ENCODE measurements around the gene PCCB. TPM values are rescaled to one million over a fixed set of nuclear protein-coding genes. Genes with fewer than 3 reads are reported as not detected.
"Not testable (repeated sequence)": the region's sequence is repeated elsewhere in the genome, so short reads cannot be mapped to it uniquely, and the experiment has no call there.

The PCCB gene
- total RNA-seq, 1 donor from 2014 or later, result 32.6 TPM

DNA sequence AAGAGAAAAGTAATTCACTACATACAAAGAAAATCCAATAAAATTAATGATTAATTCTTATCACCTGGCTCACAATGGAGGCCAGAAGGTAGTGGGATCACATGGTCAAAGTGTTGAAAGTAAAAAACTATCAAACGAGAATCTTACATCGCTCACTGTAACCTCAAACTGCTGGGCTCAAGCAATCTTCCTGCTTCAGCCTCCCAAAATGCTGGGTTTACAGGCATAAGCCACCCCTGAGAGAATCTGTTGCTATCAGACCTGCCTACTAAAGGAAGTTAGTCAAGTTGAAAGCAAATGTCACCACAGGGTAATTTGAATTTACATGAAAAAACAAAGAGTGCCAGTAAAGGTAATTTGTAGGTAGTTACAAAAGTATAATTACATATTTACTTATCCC is 103.3 kb downstream of the PCCB start:
- TF ChIP-seq, protein P1, sequence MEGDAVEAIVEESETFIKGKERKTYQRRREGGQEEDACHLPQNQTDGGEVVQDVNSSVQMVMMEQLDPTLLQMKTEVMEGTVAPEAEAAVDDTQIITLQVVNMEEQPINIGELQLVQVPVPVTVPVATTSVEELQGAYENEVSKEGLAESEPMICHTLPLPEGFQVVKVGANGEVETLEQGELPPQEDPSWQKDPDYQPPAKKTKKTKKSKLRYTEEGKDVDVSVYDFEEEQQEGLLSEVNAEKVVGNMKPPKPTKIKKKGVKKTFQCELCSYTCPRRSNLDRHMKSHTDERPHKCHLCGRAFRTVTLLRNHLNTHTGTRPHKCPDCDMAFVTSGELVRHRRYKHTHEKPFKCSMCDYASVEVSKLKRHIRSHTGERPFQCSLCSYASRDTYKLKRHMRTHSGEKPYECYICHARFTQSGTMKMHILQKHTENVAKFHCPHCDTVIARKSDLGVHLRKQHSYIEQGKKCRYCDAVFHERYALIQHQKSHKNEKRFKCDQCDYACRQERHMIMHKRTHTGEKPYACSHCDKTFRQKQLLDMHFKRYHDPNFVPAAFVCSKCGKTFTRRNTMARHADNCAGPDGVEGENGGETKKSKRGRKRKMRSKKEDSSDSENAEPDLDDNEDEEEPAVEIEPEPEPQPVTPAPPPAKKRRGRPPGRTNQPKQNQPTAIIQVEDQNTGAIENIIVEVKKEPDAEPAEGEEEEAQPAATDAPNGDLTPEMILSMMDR (IDR thresholded peaks at IDR 0.05), result no peak
- ATAC-seq, result no peak
- H3K36me3 ChIP-seq, result peaks cover 16% of the 10 kb centered on the region
- no peak for DNase-seq
- intact Hi-C loops (cut with DNase I), result no loop called here
- H3K4me3 ChIP-seq, result no peak overlapping the region
- H3K4me1 ChIP-seq, result no peaks in the 10 kb centered on the region
- no peak overlapping the region for H3K27ac ChIP-seq
- no peaks in the 10 kb centered on the region for H3K9me3 ChIP-seq
- H3K27me3 ChIP-seq, result no peaks in the 10 kb centered on the region

DNA sequence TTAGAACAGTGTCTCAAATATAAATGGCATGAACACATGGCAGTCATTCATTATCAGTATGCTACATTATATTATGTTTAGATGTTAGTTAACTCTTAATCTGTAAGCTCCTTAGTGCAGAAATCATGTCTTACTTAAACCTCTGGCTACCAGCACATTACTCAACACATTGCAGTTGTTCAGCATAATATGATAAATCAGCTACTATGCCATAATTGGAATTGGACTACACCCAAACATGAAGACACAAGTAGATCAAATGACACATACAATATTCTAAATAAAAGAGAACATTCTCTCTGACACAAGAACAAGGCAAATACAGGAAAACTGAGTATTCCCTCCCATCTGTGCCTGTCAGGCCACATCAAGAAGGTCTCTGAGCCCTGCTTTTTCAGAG is 116.1 kb downstream of the PCCB start:
- no peaks in the 10 kb centered on the region for H3K4me1 ChIP-seq
- H3K27ac ChIP-seq, result no peak overlapping the region
- H3K27me3 ChIP-seq, result no peaks in the 10 kb centered on the region
- intact Hi-C loops (cut with DNase I), result no loop called here
- TF ChIP-seq, protein P1 (IDR thresholded peaks at IDR 0.05), result no peak
- H3K36me3 ChIP-seq, result peaks cover 20% of the 10 kb centered on the region
- ATAC-seq (no peak), DNase-seq (no peak)
- no peaks in the 10 kb centered on the region for H3K9me3 ChIP-seq
- no peak overlapping the region for H3K4me3 ChIP-seq

DNA sequence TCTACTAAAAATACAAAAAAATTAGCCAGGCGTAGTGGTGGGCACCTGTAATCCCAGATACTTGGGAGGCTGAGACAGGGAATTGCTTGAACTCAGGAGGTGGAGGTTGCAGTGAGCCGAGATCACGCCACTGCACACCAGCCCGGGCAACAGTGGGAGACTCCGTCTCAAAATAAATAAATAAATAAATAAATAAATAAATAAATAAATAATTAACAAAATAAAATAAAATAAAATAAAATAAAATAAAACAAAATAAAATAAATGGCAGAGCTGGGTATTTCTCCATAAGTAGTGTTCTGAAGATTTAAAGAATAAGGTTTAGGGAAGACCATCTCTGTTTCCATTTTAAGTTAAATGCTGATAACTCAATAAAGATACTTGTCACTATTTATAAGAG is 125.7 kb downstream of the PCCB start:
- H3K9me3 ChIP-seq; H3K27ac ChIP-seq; H3K4me3 ChIP-seq; H3K4me1 ChIP-seq; H3K36me3 ChIP-seq; DNase-seq; H3K27me3 ChIP-seq; ATAC-seq; intact Hi-C loops (cut with DNase I): not testable (repeated sequence)

DNA sequence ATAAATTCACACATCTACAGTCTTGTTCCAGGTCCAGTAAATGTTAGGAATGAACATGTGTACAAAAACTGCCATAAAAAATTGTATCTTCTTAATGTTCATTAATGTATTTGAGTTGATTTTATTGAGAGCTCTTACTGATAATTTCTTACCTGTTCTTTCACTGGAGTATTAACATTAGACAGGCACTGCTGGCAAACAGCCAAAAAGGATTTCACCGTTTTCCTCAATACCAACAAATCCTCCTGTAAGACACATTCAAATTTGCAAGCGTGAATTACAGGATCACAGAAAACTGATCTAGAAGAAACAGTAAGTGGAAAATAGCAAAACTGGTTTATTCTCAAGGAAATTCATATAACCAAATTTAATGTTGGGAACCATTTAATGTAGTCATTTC is 127.4 kb downstream of the PCCB start:
- no peak for ATAC-seq
- H3K36me3 ChIP-seq, result peaks cover 8% of the 10 kb centered on the region
- H3K27me3 ChIP-seq, result no peaks in the 10 kb centered on the region
- intact Hi-C loops (cut with DNase I), result no loop called here
- H3K9me3 ChIP-seq, result no peaks in the 10 kb centered on the region
- H3K4me3 ChIP-seq, result no peak overlapping the region
- TF ChIP-seq, protein P1 (IDR thresholded peaks at IDR 0.05), result no peak
- no peak for DNase-seq
- no peaks in the 10 kb centered on the region for H3K4me1 ChIP-seq
- H3K27ac ChIP-seq, result no peak overlapping the region

DNA sequence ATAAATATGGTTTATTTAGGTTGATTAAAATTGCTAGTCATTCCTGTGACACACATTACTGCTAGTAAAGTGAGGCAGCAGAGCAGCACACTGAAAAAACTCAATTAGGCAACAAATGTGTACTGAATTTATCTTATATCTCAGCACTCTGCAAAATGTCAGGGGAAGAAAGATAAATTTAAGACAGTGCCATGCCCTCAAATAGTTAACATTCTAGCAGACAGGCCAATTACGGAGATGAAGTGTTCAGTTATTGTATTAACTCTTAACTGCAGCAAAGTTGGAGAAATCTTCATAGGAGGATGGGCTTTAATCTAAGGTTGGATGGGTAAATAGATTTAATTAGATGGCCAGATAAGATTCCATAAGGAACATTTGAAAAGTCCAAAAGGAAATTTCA is 127.9 kb downstream of the PCCB start:
- ATAC-seq, result no peak
- H3K27me3 ChIP-seq, result no peaks in the 10 kb centered on the region
- H3K27ac ChIP-seq, result no peak overlapping the region
- H3K4me3 ChIP-seq, result no peak overlapping the region
- peaks cover 8% of the 10 kb centered on the region for H3K36me3 ChIP-seq
- H3K4me1 ChIP-seq, result no peaks in the 10 kb centered on the region
- no peak for DNase-seq
- intact Hi-C loops (cut with DNase I), result no loop called here
- TF ChIP-seq, protein P1 (IDR thresholded peaks at IDR 0.05), result no peak
- no peaks in the 10 kb centered on the region for H3K9me3 ChIP-seq

Other genes with a start within 250 kb of the PCCB start
- gene MSL2, start 54.0 kb upstream of the PCCB start, total RNA-seq, result 30.2 TPM